GM18873 (cell line): Measurements from ENCODE around the gene OR6C65.
"Not testable (repeated sequence)": the region's sequence is repeated elsewhere in the genome, so short reads cannot be mapped to it uniquely, and the experiment has no call there.

Source experiments
- ATAC-seq: cut with Tn5 transposase; IDR thresholded peaks from one replicate; pipeline ENCODE4 v1.9.1; 2021; ENCODE audit warnings: mild to moderate bottlenecking, moderate library complexity, moderate number of reproducible peaks; ENCODE audit not compliant: unreplicated experiment, low FRiP score

OR6C65 gene

DNA sequence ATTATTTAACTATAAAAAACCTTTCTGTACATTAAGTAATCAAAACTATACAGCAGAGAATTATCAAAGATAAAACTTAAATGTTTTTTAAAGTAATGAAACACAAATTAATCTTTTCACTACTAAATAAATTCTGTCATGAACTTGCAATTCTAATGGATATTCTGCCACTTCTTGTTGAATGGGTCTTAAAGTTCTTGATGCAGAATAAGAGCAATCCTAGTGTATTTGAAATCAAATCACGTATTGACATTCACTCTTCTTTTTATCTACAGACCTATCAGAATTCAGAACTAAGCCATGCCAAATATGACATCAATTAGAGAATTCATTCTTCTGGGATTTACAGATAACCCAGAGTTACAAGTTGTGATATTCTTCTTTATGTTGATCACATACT, at the start of gene OR6C65:
OR6C65 (plus strand) TSS at position 301 of the 400 bp plus-strand sequence; CDS start at position 301, 0 bp downstream.
- no peak for ATAC-seq

GRCh38 chr12:55355338-55355737, 45.0 kb upstream of the OR6C65 start:
- not testable (repeated sequence) for ATAC-seq

GRCh38 chr12:55362675-55363074, 37.7 kb upstream of the OR6C65 start, which contains the start of gene OR6C75:
OR6C75 (plus strand) TSS chr12:55362975; CDS start chr12:55365111, 2,136 bp downstream.
- no peak for ATAC-seq

DNA sequence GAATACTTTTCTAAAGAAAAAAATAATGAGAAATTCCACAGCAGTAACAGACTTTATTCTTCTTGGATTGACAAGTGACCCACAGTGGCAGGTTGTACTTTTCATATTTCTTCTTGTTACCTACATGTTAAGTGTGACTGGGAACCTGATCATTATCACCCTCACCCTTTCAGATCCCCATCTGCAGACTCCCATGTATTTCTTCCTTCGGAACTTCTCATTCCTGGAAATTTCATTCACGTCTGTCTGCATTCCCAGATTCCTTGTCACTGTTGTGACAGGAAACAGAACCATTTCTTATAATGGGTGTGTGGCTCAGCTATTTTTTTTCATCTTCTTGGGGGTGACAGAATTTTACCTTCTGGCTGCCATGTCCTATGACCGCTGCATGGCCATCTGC, 35.2 kb upstream of the OR6C65 start:
- no peak for ATAC-seq

DNA sequence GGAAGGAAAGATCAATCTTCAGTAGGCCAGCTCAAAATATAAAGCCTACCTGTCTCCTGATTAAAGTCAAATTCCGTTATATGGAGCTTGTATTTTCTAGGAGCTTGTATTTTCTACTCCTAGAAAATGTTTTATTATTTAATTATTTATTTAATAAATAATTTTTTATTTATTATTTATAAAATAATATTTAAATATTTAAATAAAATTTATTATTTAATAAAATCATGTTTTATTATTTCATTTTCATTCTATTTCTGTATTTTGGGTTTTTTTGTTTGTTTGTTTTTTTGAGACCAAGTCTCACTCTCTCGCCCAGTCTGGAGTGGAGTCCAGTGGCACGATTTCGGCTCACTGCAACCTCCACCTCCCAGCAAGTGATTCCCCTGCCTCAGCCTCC, 27.8 kb upstream of the OR6C65 start:
- ATAC-seq = no peak

DNA sequence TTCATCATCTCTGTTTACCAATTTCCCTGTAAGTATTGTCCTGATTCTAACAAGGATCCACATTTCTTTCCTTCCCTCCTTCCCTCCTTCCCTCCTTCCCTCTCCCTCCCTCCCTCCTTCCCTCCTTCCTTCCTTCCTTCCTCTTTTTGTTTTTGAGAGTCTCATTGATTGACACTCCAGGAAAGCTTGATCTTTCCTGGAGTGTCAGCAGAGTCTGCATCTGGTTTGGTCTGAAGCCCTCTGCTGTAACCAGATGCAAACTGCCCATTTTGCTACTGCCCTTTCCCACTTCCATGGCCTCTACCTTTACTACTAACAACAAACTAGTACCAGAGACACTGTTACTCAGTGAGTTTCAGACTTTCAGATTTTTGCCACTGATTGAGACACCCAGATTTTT, 14.4 kb upstream of the OR6C65 start:
- ATAC-seq = no peak

- ATAC-seq = no peak
Observed at GRCh38 chr12:55392032-55392795, 8.1 kb upstream of the OR6C65 start.

DNA sequence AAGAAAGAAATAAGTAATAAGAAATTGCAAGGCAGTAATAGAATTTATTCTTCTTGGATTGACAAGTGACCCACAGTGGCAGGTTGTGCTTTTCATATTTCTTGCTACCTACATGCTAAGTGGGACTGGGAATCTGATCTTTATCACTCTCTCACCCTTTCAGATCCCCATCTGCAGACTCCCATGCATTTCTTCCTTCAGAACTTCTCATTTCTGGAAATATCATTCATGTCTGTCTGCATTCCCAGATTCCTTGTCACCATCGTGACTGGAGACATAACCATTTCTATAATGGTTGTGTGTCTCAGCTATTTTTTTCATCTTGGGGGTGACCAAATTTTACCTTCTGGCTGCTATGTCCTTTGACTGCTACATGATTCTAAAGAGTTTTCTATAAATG, 4.0 kb upstream of the OR6C65 start:
- no peak for ATAC-seq

- no peak for ATAC-seq
Observed at GRCh38 chr12:55407866-55408265, 7.5 kb downstream of the OR6C65 start.

- ATAC-seq = not testable (repeated sequence)
Observed at GRCh38 chr12:55409133-55409532, 8.8 kb downstream of the OR6C65 start.

- not testable (repeated sequence) for ATAC-seq
Observed at GRCh38 chr12:55412138-55412537, 11.8 kb downstream of the OR6C65 start.

GRCh38 chr12:55413498-55414388, 13.4 kb downstream of the OR6C65 start:
- ATAC-seq = not testable (repeated sequence)

DNA sequence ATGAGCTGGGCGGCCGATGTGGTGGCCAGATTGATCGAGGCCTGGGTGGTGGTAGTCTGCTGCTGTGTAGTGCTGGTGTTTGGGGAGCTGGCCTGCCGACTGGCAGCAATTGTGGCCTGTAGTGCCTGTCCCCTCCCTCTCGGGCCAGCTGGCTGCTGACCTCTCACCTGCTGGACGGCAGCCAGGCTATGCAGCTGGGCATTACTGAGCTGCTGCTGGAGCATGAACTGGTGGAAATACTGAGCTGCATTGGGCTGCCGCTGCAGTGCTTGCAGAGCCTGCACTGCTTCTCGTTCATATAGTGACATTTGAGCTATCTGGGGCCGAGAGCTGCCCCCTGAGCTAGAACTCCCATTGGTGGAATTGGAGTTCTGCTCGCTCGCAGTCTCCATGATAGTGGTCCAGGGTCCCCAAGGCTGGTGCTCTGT, 14.1 kb downstream of the OR6C65 start:
- ATAC-seq = not testable (repeated sequence)

- ATAC-seq = not testable (repeated sequence)
Observed at GRCh38 chr12:55414889-55415288, 14.6 kb downstream of the OR6C65 start.

GRCh38 chr12:55416961-55417360, 16.6 kb downstream of the OR6C65 start:
- ATAC-seq = no peak

GRCh38 chr12:55420307-55420962, 20.1 kb downstream of the OR6C65 start:
- ATAC-seq = no peak

- no peak for ATAC-seq
Observed at GRCh38 chr12:55425954-55426353, 25.6 kb downstream of the OR6C65 start, which contains the start of gene OR6C76. OR6C76 (plus strand) TSS chr12:55426254; CDS start chr12:55426254, 0 bp downstream.

DNA sequence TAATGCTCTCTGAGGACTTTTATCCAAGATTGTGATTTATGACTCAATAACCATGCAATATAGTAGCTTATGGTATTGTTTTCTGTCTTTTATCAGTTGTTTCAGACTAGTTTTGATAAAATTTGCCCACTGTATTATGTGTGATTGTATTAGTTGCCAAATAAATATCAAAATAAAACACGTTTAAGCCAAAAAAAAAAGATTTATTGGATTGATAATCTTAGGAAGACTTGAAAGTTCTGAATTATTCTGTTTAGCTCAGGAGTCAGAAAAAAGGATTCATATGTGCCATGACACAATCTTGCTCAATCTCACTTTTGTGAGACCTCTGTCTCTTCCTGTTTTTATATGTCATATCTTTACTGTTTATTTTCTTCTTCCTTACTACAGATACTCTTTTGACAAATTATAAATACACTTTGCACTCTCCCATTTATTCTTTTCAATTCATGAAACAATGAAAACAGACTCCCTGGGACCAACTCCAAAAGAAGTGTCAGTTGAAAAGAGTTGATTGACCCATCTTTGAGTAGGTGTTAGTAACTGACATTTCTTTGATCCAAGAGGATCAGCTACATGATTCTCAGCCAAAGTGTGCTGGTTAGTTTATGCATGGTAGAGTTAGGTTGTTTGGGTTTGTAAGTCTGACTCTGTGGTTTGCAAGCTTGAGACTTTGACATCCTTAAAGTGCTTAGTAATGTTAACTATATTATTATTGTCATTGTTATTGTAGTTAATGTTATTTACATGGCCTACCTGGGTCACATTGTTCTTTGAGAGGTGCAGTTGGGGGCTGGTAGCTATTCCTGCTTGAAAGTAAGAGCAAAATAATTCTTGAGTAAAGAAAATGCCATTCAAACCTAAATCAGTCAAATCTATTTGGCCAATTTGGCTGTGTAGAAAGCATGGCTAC, 28.3 kb downstream of the OR6C65 start:
- no peak for ATAC-seq

- not testable (repeated sequence) for ATAC-seq
Observed at GRCh38 chr12:55441233-55441632, 40.9 kb downstream of the OR6C65 start.

- ATAC-seq = no peak
Observed at GRCh38 chr12:55443776-55444175, 43.4 kb downstream of the OR6C65 start, which contains the start of gene OR6C2. OR6C2 (plus strand) TSS chr12:55444076; CDS start chr12:55452214, 8,138 bp downstream.
